ENCODE results near the gene GOLGA6L1. TPM values are rescaled to one million over a fixed set of nuclear protein-coding genes. Genes with fewer than 3 reads are reported as not detected.

The GOLGA6L1 gene
- total and polyA plus RNA-seq, 5 experiments from 2014 or later: not detected

DNA sequence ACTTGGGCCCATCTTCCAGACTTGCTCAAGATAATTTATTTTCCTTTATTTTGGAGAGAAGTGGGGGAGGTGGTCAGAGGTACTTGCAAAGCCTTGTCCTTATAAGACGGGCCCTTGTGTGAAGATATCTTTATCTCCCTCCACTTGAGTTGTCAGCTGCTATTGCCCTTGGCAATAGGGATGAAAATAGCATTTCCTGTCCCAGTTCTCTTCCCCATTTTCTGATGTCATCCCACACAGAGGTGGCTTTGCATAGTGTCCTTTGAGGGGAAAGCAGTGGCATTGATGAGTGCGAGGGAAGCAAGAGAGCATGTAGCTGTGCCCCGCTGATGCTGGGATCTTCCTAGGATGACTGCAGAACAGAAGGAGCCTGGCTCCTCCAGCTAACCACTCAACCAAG lies 55.4 kb downstream of the GOLGA6L1 start:
- H3K27ac Mint-ChIP-seq: no peak overlapping the region
- DNase-seq: no peak
- ATAC-seq: no peak
- H3K27me3 Mint-ChIP-seq: peaks cover 0 to 4% (median 0%) of the 10 kb centered on the region in 5 donors
- no peak overlapping the region for H3K4me3 Mint-ChIP-seq
- H3K36me3 Mint-ChIP-seq: no peaks in the 10 kb centered on the region
- POLR2A ChIA-PET: no interaction called here
- no peaks in the 10 kb centered on the region for H3K4me1 Mint-ChIP-seq
- H3K9me3 Mint-ChIP-seq: no peaks in the 10 kb centered on the region

DNA sequence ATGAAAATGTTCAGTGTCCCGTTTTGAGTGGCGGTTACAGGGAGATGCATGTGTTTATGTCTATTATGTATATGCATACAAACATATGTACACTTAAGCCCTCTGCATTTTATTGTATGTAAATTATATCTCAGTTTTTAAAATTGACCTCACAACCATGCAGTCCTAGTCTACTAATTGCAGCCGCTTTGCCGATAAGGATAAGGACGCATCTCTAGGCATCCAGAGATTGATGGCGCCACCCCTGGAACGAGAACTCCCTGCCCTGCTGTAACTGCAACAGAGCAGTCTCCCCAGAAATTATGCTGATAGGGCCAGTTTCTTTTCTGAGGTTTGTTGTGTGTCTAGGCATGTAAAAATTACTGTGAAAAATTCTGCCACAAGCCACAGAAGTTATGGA lies 56.9 kb downstream of the GOLGA6L1 start:
- ATAC-seq: no peak
- POLR2A ChIA-PET: no interaction called here
- Mint-ChIP-seq H3K27ac (no peak overlapping the region), H3K9me3 (no peaks in the 10 kb centered on the region), H3K4me1 (no peaks in the 10 kb centered on the region), H3K4me3 (no peak overlapping the region), H3K27me3 (peaks cover 0 to 6% (median 1%) of the 10 kb centered on the region in 5 donors), H3K36me3 (no peaks in the 10 kb centered on the region)
- no peak for DNase-seq

Other genes with a start within 250 kb of the GOLGA6L1 start
- gene CYFIP1, start 156.5 kb downstream of the GOLGA6L1 start, total RNA-seq: 1 to 10 TPM; 2.8 to 4.1 TPM
- gene CYFIP1, start 156.5 kb downstream of the GOLGA6L1 start, polyA plus RNA-seq: 1 to 10 TPM in 1 of 3 donors, under 1 TPM in 2; 0.34 to 1.6 (median 0.74) TPM
- gene TUBGCP5, start 97.3 kb downstream of the GOLGA6L1 start, total RNA-seq: 10 to 100 TPM; 27.2 to 30.3 TPM
- gene TUBGCP5, start 97.3 kb downstream of the GOLGA6L1 start, polyA plus RNA-seq: 1 to 10 TPM; 4.3 to 9.8 (median 5.0) TPM
- gene GOLGA6L26, start 197.4 kb upstream of the GOLGA6L1 start, total RNA-seq: not detected
- gene GOLGA6L26, start 197.4 kb upstream of the GOLGA6L1 start, polyA plus RNA-seq: not detected
- gene GOLGA8S, start 217.9 kb upstream of the GOLGA6L1 start, total RNA-seq: under 1 TPM; 0.44 to 0.63 TPM
- gene GOLGA8S, start 217.9 kb upstream of the GOLGA6L1 start, polyA plus RNA-seq: not detected

All from naive thymus-derived CD8-positive, alpha-beta T cell (primary cell).